GM20431 (cell line): ENCODE measurements around the gene DCAF6.

ENCODE experiments used
- in situ Hi-C: fragments of 300-500 bp; cut with MseI, MboI; formaldehyde crosslinking; loops from one replicate; pipeline ENCODE4 v1.15.0; 2020; ENCODE audit warnings: low sequenced_read_pairs; ENCODE audit not compliant: unreplicated experiment

Gene DCAF6

DNA sequence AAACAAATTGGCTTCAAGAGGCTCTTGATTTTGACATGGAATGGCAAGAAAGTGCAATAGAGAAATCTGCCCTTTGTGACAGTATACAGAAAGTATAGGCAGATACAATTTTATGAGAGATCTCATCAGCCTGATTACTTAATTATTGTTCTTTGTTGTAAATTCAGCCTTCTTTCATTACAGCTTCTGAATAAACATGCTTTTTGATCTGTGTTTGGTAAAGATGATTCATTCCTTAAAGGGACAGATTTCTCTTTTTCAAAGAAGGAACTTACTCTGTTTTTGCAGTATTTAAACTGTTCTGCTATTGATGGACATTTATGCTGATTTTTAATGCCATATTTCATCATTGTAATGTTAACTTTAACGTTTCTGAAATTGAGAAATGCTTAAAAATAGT, 14.1 kb downstream of the DCAF6 start:
- in situ Hi-C loops = no loop called here

- in situ Hi-C loops = no loop called here
Measured at GRCh38 chr1:167955915-167956314, 19.4 kb downstream of the DCAF6 start.

GRCh38 chr1:167957710-167958109, 21.2 kb downstream of the DCAF6 start:
- in situ Hi-C loops = no loop called here

GRCh38 chr1:167964646-167965045, 28.2 kb downstream of the DCAF6 start:
- in situ Hi-C loops = no loop called here

GRCh38 chr1:167966050-167966449, 29.6 kb downstream of the DCAF6 start:
- in situ Hi-C loops = no loop called here

- in situ Hi-C loops = no loop called here
Measured at GRCh38 chr1:167968569-167968968, 32.1 kb downstream of the DCAF6 start.

DNA sequence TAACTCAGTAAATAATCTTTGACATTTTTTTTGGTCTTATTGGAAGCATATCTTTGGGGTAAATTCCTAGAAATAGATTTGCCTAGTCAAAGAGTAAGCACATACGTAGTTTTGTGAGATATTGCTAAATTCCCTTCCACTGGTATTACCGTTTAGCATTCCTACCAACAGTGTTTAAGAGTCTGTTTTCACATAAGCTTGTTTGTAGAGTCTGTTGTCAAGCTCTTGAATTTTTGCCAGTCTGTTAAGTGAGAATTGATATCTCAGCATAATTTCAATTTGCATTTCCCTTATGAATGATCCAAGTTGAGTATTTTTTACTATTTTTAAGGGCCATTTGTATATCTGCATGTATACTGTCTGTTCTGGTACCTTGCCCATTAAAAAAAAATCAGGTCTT, 37.3 kb downstream of the DCAF6 start:
- in situ Hi-C loops = no loop called here

- in situ Hi-C loops = no loop called here
Measured at GRCh38 chr1:167974698-167975097, 38.2 kb downstream of the DCAF6 start.

GRCh38 chr1:167977245-167977644, 40.8 kb downstream of the DCAF6 start:
- in situ Hi-C loops = no loop called here

GRCh38 chr1:167981933-167982332, 45.5 kb downstream of the DCAF6 start:
- in situ Hi-C loops = no loop called here

GRCh38 chr1:167983797-167984420, 47.4 kb downstream of the DCAF6 start:
- in situ Hi-C loops = no loop called here

DNA sequence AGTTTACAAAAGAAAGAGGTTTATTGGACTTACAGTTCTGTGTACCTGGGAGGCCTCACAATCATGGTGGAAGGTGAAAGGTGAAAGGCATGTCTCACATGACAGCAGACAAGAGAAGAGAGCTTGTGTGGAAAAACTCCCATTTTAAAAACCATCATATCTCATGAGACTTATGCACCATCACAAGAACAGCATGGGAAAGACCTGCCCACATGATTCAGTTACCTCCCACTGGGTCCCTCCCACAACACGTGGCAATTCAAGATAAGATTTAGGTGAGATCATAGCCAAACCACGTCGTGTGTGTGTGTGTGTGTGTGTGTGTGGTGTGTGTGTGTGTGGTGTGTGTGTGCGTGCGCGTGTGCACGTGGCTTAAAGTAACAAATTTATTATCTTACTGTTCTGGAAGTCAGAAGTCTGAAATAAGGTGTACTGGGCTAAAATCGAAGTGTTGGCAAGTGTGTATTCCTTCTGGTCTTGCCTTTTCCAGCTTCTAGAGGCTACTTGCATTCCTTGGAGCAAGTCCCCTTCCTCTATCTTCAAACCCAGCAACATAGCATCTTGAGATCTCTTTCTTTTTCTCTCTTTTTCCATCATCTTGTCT, 48.5 kb downstream of the DCAF6 start:
- in situ Hi-C loops = no loop called here

- in situ Hi-C loops = no loop called here
Measured at GRCh38 chr1:167987174-167987573, 50.7 kb downstream of the DCAF6 start.

DNA sequence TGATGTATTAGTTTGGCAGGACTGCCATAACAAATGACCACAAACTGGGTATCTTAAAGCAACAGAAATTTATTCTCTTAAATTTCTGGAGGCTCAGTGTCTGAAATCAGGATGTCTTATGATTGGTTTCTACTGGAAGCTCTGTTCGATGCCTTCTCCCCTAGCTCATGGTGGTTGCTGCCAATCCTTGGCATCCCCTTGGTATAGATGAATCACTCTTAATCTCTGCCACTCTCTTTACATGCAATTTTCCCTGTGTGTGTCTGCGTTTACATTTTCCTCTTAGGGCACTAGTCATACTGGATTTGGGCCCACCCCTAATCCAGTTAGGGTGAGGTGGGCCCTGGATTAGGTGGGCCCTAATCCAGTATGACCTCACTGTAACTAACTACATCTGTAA, 55.1 kb downstream of the DCAF6 start:
- in situ Hi-C loops = no loop called here

DNA sequence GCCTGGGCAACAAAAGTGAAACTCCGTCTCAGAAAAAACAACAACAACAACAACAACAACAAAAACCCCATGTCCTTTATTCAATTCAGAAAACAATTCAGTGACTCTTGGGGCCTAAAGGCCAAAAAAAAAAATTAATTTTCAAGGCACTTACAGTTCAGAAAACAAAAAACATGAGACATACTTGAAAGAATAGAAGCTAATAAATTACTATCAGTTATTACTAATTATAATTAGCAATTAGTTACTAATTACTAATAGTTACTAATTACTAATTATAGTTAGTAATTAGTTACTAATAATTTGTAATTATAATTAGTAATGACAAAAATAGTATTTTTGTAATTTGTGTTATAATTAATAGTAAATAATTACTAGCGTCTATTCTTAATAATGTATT, 57.2 kb downstream of the DCAF6 start:
- in situ Hi-C loops = no loop called here

- in situ Hi-C loops = no loop called here
Measured at GRCh38 chr1:167994560-167994959, 58.1 kb downstream of the DCAF6 start.

GRCh38 chr1:167995038-167995437, 58.6 kb downstream of the DCAF6 start:
- in situ Hi-C loops = no loop called here

GRCh38 chr1:167996266-167996665, 59.8 kb downstream of the DCAF6 start:
- in situ Hi-C loops = no loop called here

DNA sequence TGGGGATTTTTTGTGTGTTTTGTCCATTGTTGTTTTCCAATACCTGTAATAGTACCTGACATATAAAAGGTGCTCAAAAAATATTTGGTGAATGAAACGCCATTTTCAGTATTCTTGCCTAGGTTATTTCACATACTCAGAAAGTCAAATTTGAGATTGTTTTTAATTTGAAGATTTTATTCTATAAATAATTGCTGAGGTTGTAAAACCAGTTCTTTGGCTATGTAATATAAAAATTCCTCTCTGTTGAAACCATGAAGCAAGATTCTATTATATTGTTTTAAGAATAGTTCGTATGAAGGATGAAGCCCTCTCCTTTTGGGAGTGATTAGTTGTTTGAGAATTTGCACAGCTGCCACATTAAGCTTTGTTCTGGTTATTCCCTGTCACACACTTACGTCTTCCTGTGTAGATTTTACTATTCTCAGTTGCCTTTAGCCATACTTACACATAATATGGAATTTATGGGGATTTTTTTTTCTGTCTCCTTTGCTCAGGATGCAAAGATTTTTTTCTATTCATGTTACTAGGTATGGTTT, 60.6 kb downstream of the DCAF6 start:
- in situ Hi-C loops = no loop called here

DNA sequence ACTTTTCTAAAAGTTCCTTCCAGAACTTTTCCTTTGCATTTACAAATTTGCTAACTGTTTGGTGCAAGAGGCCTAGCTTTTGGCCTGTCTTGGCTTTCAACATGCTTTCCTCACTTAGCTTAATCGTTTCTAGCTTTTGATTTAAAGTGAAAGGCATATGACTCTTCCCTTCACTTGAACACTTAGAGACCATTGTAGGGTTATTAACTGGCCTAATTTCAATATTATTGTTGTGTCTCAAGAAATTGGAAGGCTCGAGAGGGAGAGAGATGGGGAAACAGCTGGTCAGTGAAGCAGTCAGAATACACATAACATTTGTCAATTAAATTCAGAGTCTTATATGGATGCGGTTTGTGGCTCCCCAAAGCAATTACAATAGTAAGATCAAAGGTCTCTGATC, 63.4 kb downstream of the DCAF6 start:
- in situ Hi-C loops = no loop called here

GRCh38 chr1:168000656-168001055, 64.2 kb downstream of the DCAF6 start:
- in situ Hi-C loops = no loop called here

- in situ Hi-C loops = no loop called here
Measured at GRCh38 chr1:168001213-168001612, 64.7 kb downstream of the DCAF6 start.
